Left forelimb (tissue), 1 donor: Measurements from ENCODE around the gene WDR13.
A peak's percentile ranks its signal among the peaks of the same experiment; 100 is the strongest.
"Not testable (repeated sequence)": the region's sequence is repeated elsewhere in the genome, so short reads cannot be mapped to it uniquely, and the experiment has no call there.

Experiments
- DNase-seq: peaks from one replicate; pipeline ENCODE4 v3.0.0-alpha.2; 2018; ENCODE audit warnings: low spot score

The WDR13 gene

DNA sequence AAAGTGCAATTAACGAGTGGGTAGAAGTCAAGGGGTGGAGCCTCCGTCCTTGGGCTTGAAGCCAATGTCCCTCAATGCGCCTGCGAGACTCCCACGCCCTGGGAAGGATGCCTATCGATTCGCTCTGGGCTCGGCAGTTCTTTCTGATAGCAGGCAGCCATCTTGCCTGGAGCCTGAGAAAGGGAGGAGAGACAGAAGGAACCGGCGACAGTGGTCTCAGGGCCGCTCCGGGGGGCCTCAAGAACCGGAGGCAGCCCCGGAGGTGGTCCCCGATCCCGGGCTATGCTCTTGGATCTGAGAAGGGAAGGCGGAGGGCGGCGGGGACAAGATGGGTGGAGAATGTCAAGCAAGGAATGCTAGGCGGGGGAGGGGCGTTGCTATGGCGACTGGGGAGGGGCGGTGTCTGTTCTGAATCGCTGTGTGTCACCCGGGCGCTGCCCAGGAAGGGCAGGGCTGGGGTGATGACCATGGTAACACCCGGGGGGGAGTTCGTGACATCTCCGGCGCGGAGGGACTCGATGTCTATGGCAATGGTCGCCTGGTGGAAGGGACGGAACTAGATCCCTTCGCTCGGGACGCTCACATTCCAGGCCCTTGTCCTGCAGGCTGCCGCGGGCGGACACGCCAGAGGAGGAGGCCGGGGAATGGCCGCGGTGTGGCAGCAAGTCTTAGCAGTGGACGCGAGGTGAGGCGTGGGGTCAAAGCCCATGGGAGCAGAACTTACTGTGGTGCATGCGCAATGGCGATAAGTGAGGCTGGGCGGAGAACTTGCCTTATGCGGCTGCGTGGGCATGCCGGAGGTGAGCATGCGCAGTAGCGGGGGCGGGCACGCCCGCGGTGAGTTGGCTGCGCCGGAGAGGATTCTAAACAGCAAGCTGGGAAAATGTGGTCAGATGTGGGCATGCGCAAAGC is at the start of gene WDR13:
WDR13 (plus strand) TSS at position 140 of the 912 bp plus-strand sequence; CDS start at position 645, 505 bp downstream.
- DNase-seq = peak; percentile 93

DNA sequence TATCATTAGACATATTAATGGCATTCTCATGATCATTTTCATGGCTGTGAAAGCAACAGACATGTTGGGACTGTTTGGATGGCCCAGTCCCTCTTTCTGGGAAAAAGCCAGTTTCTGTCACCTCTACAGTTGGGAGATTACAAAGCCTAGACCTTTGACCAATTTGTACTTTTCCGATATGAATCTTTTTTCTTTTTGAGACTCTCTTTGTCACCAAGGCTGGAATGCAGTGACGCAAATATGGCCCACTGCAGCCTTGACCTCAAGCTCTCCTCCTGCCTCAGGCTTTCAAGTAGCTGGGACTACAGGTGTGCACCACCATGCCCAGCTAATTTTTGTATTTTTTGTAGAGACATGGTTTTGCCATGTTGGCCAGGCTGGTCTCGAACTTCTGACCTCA is 48.4 kb upstream of the WDR13 start:
- DNase-seq = no peak

DNA sequence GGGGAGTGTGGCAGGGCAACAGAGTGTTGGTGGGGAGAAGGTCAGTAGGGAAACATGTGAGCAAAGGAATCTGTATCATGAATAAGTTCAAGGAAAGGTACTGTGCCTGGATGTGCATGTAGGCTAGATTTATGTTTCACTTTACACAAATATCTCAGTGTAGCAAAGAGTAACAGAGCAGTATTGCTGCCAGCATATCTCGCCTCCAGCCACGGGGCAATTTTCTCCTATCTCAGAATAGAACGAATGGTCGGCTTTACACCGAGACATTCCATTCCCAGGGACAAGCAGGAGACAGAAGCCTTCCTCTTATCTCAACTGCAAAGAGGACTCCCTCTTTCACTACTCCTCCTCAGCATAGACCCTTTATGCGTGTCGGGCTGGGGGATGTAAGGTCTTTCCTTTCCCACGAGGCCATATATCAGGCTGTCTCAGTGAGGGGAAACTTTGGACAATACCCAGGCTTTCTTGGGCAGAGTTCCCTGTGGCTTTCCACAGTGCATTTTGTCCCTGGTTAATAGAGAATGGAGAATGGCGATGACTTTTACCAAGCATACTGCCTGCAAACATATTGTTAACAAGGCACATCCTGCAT is 41.5 kb upstream of the WDR13 start:
- DNase-seq = not testable (repeated sequence)

DNA sequence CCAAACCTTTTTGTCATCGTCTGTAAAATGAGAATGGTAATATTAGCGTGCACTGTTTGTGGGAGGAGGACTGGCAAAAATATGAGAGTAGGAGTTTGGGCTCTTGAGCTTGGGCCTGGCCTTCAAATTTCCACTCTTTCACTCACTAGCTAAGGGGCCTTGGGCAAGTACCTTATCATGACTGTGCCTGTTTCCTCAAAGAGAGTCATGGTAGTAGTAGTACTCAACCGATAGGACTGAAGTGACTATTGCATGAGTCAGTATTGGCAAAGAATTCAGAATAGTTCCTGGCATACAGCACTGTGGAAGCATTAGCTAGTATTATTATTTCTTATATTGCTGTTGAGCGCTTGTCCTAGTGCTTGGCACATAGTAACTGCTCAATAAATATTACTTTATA is 39.0 kb upstream of the WDR13 start:
- no peak for DNase-seq

DNA sequence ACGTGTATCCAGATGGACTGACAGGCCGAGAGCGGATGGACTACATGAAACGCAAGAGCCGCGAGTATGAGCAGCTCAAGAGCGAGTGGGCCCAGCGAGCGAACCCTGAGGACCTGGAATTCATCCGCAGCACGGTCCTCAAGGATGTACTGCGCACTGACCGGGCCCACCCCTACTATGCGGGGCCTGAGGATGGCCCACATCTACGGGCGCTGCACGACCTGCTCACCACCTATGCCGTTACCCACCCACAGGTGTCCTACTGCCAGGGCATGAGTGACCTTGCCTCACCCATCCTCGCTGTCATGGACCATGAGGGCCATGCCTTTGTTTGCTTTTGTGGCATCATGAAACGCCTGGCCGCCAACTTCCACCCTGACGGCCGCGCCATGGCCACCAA is 37.7 kb upstream of the WDR13 start:
- DNase-seq = no peak

DNA sequence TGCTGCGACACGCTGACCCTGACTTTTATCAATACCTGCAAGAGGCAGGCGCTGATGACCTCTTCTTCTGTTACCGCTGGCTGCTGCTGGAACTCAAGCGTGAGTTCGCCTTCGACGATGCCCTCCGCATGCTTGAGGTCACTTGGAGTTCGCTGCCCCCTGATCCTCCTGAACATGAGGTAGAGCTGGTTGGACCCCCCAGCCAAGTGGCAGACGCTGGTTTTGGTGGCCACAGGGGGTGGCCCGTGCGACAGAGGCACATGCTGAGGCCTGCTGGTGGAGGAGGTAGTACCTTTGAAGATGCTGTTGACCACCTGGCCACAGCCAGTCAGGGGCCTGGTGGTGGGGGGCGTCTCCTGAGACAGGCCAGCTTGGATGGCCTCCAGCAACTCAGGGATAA is 37.2 kb upstream of the WDR13 start:
- DNase-seq = no peak

DNA sequence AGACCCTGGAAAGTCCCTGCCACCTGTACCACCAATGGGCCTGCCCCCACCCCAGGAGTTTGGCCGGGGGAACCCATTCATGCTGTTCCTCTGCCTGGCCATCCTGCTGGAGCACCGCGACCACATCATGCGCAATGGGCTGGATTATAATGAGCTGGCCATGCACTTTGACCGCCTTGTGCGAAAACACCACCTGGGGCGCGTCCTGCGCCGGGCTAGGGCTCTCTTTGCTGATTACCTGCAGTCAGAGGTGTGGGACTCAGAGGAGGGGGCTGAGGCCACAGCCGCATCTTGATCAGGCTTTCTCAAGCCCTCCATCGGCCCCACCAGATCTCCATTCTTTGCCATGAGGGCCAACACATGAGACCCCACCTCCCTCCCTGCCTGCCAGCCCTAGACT is 36.6 kb upstream of the WDR13 start:
- no peak for DNase-seq

DNA sequence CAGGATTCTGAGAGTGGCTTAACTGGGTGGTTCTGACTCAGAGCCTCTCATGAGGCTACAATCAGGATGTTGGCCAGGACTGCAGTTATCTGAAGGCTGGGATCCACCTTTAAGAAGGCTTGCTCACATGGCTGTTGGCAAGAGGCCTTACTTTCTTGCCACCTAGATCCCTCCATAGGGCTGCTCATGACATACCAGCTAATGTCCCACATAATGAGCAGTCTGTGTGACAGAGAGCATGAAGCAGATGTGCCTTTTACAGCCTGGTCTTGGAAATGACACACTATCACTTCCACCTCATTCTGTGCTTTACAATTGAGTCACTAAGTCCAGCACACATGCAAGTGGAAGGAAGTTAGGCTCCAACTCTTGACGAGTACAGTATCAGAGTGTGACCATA is 27.3 kb upstream of the WDR13 start:
- DNase-seq = no peak

DNA sequence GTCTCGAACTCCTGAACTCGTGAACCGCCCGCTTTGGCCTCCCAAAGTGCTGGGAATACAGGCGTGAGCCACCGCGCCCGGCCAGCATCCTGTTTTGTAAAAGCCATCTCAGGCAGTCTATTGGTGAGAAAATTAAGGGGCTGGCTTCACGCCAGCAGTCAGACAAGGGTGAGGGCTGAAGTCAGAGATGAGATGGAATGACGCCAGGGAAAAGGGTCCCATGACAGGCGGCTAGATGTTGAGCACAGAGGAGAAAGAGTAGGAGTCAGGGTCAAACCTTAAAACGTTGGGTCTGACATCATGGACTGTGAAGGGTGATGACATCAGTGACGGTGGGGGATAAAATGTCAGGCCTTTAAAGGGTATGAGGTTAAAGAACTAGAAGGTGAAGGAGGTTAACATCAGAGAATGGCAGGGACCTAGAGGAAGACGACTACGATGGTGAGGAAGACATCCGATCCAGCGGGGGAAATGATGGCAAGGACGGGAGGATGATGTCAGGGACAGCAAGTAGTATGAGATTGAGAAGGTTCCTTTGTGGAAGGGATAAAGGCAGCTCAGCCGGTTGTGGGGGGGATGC is 23.5 kb upstream of the WDR13 start:
- DNase-seq = no peak

DNA sequence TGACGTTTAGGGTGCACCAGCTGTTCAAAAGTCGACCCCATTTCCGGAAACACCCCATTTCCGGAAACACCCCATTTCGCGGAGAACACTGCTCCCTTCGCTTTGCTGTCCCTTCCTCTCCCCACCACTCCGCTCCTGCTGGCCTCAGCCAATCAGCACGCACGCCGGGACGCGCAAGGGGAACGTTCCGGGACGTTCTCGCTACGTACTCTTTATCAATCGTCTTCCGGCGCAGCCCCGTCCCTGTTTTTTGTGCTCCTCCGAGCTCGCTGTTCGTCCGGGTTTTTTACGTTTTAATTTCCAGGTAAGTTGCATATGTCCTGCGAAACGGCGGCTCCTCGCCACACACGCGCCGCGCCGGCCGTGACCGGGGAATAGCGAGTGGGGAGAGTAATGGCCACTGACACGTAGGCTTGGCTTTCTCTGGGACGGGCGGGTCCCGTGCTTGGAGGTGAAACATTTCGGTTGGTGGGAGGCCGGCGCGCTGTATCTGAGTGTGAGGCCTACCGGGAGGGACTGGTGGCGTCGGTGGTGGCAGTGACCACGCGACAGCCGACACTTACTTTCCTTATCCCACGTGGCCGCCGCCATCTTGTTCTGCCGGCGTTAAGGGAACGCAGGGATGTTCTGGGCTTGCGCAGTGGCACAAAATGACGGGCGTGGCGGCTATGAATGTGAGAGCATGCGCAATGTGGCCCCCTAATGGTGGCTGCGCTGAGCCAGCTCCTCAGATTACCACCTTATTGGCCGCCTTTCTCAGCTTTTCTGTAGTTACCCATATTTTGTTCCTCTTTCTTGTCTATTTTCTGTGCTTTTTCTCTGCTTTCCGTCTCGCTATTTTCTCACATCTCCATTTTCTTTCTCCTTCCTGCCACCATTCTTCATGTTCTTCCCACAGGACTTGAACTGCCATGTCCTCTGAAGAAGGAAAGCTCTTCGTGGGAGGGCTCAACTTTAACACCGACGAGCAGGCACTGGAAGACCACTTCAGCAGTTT is 22.7 kb upstream of the WDR13 start, which contains the start of gene RBM3:
RBM3 (plus strand) TSS at position 215 of the 997 bp plus-strand sequence; CDS start at position 912, 697 bp downstream.
- peak; percentile 92 for DNase-seq

DNA sequence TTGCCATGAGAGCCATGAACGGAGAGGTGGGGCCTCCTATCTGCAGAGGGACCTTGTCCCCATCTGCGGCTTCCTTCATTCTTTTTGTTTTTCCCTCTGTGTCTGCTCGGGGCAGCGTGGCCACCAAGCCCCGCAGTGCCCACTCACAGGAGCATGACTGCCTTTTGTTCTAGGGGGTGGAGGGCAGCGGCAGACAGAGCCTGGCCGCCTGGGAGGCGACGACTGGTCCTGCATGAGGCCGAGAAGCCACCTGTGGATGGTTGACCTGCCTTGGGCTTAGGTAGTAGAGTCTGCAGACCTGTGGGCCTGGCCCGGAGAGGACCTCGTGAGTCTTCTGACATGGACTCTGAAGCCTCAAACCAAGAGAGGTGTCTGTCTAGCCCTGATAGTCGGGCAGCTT is 21.6 kb upstream of the WDR13 start:
- DNase-seq = no peak

DNA sequence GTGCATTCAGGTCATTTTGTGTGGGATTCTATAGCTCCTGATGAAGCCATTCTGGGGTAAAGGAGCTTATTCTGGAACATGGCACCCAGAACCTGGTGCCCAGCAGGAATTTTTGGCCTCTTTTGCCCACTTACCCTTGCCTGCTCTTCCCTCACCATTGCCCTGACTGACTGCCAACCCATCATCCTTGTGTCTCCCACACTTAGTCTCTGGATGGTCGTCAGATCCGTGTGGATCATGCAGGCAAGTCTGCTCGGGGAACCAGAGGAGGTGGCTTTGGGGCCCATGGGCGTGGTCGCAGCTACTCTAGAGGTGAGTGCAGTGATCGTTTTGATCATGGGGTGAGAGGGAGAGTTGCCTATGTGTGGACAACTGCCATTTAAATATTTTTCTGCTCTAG is 21.2 kb upstream of the WDR13 start:
- DNase-seq = no peak

DNA sequence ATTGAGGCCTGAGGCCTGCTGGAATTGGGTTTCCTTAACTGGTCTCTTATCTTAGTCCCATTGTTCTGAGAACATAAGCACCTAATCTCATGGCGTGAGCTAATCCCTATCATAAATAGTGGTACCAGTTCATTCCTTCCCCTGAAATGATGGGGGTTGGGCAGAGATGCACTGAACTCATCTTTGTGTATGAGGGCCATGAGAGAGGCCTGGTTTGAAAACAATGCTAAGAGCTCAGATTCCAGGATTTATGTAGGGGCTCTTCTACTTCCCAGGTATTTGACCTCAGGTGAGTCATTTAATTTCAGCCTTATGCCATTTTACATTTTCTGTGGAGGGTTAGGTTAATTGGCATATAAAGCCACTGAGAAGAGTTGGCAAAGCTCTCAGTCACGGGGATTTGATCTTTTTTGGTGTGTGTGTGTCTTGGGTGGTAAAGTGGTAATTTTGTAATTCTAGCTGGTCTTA is 18.6 kb upstream of the WDR13 start:
- DNase-seq = no peak

DNA sequence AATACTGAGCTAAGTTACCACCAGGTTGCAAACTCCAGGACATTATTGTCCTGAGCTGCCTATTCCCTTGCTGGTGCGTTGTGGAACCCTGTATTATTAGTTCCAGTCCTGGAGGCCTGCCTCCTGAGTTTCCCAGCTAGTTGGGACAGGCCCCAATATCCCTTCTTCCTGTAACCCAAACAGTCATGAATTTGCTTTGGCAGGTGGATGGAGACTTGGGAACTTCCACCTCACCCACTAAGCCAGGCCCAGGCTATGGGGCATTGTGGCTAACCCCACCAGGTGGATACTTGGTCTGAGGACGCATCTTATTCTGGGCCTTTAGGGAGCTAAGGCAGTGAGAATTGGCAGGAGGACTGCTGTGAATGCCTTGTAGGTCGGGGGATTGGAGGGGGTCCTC is 18.0 kb upstream of the WDR13 start:
- DNase-seq = no peak

DNA sequence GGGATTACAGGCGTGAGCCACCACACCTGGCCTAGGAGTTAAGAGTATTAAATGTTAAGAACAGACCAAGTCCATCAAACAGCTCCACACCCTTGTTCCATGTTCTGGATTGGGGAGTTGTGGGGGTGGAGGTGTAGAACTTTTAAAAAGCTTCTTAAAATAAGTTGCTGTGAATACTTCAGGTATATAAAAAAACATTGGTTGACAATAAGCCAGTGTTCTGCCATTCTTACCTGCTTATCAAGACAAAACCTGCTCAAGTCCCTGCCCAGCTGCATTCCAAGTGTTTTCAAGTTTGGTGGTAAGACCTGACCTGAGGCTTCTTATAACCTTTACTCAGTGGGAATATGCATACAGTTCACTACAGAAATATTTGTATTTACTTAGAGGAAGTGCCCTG is 16.6 kb upstream of the WDR13 start:
- no peak for DNase-seq

DNA sequence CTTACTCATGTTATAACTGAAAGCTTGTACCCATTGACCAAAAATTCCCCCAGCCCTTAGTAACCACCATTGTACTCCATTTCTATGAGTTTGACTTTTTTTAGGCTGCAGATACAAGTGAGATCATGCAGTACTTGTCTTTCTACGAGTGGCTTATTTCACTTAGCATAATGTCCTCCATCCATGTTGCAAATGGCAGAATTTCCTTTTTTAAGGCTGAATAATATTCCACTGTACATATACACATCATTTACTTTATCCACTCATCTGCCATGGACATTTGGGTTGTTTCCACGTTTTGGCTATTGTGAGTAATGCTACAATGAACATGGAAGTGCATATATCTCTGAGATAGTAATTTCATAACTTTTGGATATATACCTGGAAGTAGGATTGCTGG is 12.6 kb upstream of the WDR13 start:
- no peak for DNase-seq

DNA sequence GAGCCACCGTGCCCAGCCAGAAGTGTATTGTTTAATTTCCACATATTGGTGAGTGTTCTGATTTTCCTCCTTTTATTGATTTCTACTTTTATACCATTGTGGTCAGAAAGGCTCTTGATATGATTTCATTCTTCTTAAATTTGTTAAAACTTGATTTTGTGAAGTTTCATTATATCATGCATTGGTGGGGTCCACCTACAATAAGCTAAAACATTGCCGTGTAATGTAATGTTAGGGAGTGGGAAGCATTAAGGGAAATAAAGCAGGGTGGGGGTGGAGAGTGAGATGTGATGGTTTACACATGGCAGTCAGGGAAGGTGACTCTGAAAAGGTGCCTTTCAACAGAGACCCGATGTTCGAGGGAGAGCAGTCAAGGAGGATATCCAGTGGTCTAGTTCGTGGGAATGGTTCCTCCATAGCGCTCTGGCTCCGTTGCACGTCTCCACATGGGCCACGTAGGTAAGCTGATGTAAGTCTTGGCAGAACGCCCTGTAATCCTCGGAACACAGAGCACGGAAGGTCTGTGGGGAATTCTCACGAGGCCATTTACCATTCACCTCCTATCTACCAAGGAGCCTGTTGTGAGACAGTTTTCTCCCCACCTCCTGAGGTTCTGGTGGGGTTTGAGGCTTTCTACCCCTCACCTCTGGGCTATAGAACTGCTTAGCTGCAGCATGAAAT is 7.7 kb upstream of the WDR13 start:
- no peak for DNase-seq

DNA sequence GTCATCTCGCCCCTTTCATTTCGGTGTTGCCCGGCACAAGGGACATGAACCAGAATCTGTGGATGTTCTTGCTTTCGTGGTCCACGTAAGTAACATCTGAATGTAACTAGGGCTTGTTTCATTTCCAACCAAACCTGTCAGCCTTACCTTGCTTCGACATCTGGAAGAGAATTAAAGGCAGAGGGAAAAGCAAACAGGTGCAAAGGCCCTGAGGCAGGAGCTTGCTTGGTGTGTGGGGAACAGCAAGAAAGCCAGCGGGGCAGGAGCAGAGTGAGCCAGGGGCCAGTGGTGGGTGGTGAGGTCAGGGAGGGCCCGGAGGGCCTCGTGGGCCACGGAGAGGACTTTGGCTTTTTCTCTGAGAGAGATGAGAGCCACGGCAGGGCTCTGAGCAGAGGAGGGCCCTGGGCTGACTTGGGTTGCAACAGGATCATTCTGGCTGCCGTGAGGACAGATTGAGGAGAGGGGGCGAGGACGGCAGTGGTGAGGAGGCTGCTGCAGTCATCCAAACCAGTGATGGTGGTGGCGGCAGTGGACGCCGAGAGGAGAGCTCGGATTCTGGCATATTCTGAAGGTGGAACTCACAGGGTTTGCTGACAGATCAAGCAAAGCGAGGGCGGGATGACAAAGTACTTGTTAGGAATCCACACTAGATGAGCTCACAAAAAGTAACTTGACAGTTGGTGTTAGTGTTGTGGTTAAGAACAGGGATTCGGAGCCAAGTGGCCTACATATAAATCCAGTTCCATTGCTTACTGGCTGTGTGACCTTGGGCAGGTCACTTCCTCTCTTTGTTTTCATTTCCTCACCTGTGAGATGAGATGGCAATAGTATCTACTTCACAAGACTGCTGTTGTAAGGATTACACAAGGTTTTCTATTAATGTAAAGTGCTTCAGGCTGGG is 6.8 kb upstream of the WDR13 start:
- no peak for DNase-seq

DNA sequence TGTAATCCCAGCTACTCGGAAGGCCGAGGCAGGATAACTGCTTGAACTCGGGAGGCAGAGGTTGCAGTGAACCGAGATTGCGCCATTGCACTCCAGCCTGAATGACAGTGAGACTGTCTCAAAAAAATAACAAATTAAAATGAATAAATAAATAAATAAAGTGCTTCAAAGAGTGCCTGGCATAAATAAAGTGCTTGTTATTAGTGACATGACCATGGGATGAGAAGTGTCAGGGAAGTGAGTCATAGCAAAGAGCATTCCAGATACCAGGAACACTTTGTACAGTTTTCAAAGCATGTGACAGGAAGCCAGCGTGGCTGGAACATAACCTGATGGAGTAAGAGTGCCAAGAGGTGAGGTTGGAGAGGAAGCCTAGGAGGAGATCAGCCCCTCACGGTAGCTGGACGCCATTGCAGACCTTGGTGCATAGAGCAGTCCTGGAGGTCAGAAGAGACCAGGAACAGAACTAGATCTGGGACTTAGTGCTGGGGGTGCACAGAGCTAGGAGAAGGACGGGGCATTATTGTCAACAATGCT is 6.0 kb upstream of the WDR13 start:
- DNase-seq = no peak

DNA sequence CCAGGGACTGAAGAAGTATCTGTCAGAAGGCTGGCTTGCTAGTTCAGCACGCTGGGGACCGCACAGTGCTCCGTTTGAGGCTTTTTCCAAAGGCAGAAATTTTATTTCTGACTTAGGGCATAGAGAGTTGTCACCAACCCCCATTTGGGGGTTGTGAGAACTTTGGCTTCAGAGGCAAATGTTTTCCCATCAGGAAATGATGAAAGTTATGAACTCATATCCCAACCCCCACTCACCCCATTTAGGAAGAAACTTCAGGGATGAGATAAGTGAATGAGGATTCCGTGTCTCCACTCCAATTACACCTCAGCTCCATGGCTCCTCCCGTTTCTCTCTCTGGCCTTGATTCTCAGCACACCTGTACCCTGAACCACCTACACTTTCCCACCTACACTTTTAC is 4.3 kb upstream of the WDR13 start:
- DNase-seq = no peak
